ENCODE measurements around the gene CDH4.
"Not testable (repeated sequence)": the region's sequence is repeated elsewhere in the genome, so short reads cannot be mapped to it uniquely, and the experiment has no call there.

Gene CDH4

DNA sequence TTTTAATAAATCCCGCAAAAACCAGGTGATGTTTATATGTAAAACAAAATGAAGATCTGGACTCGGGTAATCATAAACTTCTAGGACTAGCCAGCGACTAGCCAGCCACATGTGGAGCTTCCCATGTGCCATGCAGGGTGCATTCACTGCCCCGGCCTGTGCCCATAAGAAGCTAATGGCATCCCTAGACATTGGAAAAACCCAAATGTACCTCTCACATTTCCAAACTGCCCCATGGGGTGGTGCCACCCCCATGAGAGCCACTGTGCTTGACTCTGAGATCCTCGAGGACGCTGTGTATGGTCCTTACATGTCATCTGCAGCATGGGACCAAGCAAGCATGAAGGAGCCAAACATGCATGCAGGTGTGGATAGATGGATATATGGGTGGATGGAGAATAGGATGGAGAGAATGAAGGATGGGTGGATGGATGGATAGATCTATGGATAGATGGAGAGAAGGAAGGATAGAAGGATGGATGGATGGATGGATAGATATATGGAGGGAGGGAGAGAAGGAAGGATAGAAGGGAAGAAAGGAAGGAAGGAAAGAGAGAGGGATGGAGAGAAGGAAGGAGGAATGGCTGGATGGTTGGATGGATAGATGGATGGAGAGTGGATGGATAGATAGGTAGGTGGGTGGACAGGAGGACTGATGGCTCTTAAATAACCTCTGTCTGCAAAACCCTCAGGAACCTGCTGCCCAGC lies 203.6 kb downstream of the CDH4 start:
- no peak for DNase-seq (ENCODE audit: low read depth in 2 of 2)

DNA sequence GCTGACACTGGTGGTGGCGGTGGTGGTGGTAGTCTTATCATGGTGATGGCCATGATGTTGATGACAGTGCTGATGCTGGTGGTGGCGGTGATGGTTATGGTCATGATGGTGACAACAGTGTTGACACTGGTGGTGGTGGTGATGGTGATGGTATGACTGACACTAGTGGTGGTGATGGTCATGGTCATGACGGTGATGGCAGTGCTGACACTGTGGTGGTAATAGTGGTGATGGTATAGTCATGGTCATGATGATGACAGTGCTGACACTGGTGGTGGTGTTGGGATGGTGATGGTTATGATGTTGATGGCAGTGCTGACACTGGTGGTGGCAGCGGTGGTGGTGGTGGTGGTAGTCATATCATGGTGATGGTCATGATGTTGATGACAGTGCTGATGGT lies 205.7 kb downstream of the CDH4 start:
- no peak for DNase-seq (ENCODE audit: low read depth in 2 of 2)

DNA sequence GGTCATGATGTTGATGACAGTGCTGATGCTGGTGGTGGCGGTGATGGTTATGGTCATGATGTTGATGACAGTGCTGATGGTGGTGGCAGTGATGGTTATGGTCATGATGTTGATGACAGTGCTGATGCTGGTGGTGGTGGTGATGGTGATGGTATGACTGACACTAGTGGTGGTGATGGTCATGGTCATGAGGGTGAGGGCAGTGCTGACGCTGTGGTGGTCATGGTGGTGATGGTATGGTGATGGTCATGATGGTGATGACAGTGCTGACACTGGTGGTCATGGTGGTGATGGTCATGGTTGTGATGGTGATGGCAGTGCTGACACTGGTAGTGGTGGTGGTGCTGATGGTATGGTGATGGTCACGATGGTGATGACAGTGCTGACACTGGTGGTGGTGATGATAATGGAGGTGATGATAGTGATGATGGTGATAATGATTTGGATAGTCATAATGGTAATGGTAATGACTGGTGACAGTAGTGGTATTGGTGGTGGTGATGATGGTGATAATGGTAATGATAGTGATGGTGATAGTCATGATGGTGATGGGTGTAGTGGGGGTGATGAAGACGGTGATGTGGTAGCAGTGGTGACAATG lies 206.2 kb downstream of the CDH4 start:
- DNase-seq (ENCODE audit: low read depth in 2 of 2): no peak

DNA sequence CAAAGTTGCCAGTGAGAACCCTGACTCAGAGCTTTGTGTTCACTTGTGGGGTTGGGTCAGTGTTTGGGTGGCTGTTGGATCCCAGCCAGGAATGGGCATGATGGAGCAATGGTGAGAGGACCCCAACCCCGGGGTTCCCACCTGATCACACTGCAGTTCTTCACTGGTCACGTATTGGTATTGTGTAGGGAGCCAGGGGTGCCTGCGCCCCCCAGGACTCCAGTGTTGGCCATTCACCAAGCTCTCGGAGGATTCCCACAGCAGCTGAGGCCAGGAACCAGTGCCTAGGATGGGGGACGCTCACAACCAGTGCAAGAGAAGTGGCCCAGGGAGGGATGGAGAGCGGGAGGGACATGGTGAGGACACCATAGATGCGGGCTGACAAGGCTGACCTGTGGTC lies 207.2 kb downstream of the CDH4 start:
- DNase-seq (ENCODE audit: low read depth in 2 of 2): no peak

DNA sequence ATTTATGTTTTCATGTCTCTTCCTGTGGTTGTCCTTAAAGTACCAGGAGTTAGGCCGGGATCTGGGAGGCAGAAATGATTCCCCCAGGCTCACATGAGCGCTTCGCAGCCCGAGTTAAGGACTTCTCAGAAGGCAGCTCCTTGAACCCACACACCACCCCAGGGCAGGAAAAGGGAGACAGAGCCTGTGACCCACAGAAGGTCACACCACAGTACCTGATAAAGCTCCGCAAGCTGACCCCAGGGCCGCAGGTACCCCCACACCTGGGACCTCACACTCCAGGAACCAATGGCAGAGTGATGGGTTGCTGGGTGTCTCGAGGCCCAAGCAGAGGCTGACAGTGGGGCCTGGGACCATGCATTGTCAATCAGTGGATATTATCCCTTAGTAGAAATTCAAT lies 207.6 kb downstream of the CDH4 start:
- DNase-seq (ENCODE audit: low read depth in 2 of 2): no peak

DNA sequence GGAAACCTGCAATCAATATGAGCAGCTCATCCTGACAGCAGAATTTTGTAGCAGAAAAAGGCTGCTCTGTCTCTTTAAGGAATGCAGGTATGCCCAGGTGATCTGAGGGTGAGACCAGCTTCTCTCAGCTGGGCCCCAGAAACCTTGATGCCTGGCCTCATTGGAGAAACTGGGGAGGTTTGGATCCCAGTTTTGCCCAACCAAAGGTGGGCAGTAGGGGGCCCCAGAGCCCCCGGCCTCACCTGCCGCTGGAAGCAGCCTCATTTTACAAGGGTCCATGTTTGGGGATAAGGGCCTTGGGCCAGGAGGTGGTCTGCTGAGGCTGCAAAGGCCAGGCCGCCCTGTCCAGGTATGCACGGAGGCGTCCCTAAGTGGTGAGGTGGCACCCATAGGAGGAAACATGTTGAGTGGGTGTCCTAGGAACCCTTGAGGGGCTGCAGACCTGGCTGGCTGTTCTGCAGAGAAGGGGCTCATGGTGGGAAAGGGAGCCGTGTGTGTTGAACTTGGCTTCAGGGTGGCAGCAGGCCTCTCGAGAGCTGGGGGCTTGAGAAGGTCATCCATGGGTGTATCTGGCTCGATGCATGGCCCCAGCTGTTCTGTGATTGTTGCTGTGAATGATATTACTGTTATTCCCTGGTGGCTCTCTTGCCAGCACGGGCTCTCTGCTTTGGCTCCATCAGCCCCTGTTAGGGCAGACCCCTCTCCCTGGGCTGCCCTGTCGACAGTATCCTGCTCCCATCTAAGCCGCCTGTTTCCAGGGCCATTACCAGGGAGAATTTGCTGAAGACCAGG lies 208.4 kb downstream of the CDH4 start:
- DNase-seq (ENCODE audit: low read depth in 2 of 2): no peak

DNA sequence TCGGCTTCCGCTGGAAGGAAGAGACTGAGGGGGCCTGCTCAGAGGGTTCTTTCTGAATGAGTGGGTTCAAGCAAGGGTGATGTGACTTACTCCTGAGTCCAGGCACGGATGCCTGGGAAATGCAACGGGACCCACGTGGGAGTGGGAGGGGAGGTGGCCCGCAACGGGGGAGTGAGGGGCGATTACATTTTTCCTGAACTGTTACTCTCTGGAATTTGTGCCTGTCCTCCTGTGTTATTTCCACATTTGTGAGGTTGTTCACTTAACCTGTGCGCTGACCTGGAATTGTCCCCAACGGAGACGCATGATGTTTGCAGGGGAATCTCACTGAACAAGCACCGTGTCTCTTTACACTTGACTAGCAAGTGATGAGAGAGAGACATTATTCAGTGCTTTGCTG lies 209.4 kb downstream of the CDH4 start:
- DNase-seq (ENCODE audit: low read depth in 2 of 2): no peak

DNA sequence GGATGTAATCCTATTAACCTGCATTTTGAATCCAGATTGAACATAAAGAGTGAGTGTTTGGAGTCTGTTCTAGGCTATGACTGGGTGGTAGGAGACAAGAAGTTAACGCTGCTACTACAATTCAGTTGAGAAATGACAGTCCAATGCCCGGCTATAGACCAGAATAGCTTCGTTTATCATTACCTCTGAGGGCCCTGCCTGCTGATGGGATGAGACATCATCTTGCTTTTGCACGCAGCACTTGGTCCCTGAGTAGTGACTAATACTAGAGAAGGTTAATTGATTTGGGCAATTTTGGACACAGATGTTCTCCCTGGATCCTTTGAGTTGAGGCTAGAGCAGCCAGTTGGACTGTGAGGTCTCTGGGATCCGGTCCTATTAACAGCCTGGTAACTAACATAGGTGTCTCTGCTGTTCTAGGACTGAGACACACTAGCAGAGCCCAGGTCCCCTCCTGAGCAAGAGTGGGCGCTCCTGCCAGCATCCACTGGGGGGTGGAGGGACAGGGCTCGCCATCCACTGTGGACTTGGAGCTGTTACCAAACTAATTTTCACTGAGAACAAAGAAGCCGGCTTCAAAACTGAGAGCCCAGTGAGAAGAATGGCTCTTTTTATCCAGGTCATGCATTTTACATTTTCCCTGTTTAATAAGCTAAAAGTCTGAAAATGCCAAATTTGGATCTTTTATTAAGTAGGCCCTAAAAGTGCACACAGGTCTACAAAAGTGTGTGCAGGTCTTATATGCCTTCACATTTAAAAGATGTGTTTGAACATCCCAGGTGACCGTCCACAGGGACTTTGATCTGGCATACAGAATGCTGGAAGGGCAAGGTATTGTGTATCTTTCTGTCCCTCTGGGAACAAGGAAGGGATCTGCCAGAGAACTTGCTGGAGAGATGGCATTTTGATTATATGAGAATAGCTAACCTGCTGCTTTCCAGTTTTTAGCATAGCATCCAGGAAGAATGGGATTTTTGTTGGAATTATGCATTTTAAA lies 212.5 kb downstream of the CDH4 start:
- DNase-seq (ENCODE audit: low read depth in 2 of 2): no peak

DNA sequence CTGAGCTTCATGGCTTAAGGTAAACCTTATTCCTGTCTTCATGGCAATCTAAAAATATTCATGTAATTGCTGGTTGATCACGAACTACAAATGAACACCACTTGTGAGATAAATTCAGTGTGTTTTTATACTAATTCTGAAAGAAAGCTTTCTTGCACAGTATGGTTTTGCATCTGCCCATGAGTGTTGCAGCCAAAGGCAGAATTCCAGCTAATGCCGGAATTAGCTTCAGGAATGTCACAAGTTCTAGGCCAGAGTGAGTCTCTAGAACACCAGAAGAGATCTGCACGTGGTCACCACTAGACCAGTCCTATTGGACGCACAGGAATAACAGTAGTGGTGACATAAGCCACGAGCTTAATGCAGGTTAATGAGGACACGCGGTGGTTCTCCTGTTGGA lies 223.7 kb downstream of the CDH4 start:
- no peak for DNase-seq (ENCODE audit: low read depth in 2 of 2)

DNA sequence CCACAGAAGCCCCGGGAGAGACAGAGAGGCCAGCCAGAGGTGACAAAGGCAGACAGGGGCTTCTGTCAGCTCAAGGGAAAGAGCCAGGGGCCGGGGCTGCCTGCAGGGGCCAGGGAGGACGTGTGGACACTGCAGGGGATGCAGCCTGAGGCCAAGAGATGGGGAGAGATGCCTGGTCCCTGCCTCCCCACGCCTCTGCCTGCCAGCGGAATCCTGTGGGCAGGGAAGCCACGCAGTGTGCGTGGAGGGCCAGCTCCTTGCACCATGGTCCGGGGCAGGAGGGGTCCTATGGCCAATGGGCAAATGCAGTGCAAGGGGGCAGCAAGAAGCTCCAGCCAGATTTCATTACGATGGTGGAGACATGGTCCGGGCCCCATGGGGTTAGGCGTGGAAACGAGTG lies 224.9 kb downstream of the CDH4 start:
- no peak for DNase-seq (ENCODE audit: low read depth in 2 of 2)

DNA sequence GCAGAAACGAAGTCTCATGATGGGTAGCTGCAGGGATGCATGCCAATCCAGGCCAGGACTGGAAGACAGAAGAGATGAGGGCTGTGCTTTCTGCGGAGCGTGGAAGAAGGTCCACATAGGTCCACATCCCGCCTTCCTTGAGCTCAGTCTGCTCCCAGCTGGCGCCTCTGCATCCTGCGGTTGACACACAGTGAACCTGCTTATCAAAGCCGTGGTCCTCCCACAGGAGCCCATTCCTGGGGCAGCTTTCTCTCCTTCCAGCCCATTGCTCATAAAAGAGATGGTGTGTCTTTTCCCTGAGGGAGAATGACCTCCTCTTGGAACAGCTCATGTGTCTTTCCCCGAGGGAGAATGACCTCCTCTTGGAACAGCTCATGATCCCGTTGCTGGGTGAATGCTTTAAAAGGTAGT lies 225.4 kb downstream of the CDH4 start:
- DNase-seq (ENCODE audit: low read depth in 2 of 2): no peak

DNA sequence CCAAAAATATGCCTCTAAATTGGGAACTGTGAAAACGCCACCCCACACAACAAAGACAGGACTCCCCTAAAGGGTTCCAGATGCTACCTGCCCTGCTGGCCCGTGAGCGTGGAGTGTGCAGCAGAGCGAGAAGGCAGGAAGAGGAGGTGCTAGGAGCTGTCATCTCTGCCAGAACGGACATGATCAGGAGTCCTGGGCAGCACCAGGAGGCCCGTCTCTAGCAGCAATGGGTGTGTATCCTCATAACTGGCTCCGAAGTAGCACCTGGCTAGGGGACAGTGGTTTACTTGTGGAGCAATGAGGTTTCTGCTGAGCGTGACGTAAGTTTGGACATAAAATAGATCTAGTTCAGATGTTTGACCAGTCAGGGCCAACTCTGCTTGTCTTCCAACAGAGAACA lies 226.0 kb downstream of the CDH4 start:
- DNase-seq (ENCODE audit: low read depth in 2 of 2): no peak

DNA sequence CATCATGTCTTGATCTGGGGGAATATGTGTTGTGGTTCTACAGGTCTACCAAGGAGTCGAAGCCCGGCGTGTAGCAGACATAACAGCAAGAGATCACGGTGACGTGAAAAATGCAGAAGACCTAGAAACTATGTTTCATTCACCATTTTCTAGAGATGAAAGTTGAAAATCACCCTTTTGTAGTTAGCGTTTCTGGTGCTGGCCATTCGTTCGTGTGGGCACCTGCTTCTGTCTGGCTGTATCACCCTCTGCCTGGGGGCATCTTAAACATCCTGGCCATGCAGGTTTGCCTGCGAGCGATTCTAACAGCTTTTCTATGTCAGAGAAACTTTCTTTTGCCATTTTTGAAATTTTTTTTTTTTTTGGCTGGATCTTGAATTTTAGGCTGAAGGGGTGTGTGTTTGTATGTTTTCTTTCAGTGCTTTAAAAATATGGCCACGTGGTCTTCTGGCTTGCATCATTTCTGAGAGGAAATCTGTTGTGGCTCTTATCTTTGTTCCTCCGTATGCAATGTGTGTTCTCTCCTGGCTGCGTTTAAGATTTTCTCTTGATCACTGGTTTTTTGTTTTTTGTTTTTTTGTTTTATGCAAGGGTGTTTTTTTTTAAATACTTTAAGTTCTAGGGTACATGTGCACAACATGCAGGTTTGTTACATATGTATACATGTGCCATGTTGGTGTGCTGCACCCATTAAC lies 226.7 kb downstream of the CDH4 start:
- no peak for DNase-seq (ENCODE audit: low read depth in 2 of 2)

DNA sequence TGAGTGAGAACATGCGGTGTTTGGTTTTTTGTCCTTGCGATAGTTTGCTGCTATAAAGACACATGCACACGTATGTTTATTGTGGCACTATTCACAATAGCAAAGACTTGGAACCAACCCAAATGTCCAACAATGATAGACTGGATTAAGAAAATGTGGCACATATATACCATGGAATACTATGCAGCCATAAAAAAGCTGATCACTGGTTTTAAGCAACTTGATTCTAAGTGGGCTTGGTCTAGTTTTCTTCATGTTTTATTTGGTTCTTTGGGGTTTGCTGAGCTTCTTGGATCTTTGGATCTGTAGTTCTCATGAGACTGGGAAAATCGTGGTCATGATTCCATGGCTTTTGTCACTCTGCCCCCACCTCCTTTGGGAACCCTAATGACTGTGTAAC lies 227.4 kb downstream of the CDH4 start:
- not testable (repeated sequence) for DNase-seq (ENCODE audit: low read depth in 2 of 2)

DNA sequence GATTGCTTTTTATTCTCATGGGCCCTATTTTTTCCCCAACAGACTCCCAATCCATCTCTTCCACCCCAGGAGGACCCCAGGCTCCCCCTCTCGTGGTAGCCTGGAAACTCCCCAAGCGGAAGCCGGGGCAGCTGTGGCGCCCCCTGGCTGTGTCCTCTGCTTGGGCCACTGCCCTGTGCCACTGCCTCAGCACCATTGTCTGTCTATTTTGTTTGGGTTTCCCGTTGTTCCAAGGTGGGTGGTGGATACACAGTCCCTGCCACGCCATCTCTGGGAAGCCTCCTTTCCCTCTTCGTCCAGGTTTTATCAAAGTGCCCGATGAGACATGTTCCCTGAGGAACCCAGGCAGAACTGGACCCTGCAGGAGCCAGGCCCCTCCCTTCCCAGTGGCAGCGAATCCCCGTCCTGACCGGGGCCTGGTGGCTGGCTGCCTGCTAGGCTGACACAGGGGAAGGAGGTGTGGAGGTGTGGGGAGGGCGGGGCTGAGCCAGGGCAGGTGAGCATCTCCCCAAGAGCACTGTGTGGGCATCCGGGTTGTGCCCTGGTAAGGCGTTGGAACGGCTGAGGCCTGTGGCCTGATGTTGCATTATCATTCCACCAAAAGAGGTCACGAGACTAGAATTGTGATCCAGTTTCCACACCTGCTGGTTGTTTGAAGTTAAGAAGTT lies 228.2 kb downstream of the CDH4 start:
- no peak for DNase-seq (ENCODE audit: low read depth in 2 of 2)

DNA sequence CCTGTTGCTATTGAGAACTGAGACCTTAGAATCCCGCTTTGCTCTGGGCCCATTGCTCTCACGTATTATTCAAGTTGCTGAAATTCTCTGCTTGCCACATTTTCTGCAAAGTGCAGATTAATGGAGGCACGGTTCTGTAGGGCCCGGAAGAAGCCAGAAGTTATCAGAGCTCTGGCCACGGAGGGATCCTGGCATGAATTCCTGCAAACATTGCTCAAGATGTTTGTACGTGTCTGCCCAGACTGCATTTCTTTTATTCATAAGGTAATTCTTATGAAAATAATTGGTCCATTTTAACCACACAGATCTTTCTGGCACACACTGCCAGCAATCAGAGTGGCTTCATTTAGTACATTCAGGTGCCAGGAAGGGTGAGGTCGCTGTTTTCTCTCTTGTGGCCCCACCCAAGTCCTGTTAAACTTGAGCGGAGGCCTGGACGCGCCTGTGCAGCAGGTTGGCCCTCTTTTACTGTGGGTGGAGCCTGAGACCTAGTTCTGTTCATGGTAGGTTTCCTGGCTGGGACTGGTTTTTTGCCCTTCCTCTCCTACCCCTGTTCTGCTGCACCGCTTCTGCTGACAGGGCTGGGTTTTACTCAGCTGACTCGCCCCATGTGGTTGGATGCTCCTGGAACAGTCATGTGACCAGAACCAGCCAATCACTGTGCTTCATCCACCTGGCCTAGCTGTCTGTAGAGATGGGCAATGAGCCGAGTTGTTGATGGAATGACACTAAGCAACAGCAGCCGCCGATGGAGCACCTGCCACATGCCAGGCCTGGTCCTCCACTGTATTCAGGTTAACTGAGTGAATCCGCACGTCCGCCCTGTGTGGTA lies 230.2 kb downstream of the CDH4 start:
- DNase-seq (ENCODE audit: low read depth in 2 of 2): no peak

DNA sequence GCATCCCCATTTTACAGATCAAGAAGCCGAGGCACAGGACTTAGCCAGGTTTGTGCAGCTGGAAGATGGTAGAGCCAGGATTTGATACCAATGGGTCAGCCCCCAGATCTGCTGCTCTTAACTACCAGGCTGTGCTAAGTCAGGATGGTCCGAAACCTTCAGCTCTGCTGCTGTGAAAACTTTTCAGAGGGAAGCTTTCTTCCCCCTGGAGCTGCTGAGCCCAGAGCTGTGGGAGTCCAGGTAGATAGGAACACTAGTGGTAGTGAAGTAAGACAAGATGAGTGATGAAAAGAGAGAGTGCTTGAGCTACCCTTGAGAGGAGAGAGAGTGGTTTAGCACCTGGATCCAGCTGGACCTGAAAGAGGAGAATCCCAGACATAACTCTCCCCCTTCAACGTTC lies 230.8 kb downstream of the CDH4 start:
- DNase-seq (ENCODE audit: low read depth in 2 of 2): no peak

DNA sequence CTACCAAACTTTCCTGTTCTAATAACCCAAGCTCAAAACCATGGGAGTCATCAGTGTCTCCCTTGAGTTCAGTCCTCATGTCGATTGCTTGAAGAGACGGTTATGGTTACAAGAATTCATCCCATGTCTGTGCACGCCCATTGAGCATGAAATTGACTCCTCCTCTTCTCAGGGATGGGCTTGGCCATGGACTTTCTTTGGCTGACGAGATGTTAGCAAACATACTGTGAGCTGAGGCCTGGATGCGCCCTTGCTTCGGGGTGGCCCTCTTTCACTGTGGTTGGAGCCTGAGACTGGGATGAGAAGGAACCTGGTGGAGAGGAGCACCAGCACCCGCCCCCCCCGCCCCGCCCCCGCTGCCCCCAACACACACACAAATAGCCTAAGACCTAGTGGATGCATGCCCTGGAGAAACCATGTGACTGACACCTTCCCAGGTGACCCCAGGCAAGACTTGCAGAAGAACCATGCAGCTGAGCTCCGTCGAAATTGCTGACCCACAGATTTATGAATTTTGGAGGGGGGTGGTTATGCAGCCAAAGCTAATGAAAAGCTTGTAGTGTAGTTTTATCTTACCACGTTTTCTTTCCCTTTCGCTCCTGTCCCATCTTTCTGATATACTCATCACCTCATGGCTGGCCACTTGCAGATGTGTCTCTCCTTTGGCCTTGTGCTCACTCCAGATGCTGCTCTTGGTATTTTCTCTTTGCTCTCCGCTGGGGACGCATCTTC lies 231.4 kb downstream of the CDH4 start:
- no peak for DNase-seq (ENCODE audit: low read depth in 2 of 2)

DNA sequence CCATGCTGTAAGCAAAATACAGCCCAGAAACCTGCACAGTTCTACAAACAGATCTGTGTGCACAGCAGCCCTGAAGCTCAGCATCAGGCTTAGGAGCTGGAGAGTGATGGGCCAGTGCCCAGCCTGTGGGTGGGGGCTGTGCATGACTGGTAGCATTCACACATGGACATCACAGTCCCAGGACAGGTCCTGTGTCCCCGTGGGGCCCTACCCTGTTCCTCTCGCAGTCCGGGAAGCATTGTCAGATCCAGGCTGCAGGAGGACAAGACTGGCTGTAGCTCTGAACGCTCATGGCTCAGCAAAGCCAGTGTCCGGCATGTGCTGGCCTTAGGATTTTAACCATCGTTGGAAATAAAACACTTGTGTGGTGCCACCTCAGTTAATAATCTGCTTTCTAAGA lies 234.1 kb downstream of the CDH4 start:
- no peak for DNase-seq (ENCODE audit: low read depth in 2 of 2)
